HG02970 (cell line): ENCODE measurements around the gene PTPRD.

ENCODE experiments used
- ATAC-seq: cut with Tn5 transposase; IDR thresholded peaks from one replicate; pipeline ENCODE4 v1.9.1; 2021; ENCODE audit warnings: mild to moderate bottlenecking, moderate library complexity, moderate number of reproducible peaks; ENCODE audit not compliant: unreplicated experiment, low FRiP score

The PTPRD gene

DNA sequence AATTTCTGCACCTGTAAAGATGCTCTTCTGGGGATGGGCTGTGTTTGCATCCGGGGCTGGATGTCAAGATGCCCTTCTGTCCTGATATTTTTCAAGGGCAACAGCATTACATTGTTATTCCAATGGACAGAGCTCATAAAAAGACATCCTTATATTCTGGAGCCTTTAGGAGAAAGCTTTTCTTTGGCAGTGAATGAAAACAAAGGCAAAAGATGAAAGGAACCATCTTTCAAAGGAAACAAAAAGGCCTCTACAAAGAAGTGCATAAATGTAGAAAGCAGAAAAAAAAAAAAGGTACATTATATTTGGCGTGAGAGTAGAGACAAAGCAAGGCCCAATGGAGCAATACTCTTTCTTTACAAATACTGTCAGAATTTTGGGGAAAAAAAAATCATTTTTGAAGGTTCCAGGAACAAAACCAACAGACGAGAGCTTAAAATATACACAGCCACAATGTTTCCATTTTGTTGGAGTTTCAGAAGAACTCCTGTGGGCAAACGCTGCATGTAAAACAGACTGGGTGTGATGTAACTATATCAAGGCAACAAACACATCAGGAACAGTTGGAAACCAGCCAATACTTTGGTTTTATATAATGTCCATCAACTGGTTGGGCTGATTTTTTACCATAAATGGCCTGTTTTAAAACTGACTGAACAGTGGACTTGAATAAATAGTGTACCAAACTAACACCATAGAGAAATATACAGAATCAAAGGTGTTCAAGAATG lies 1927.7 kb downstream of the PTPRD start:
- ATAC-seq = no peak

GRCh38 chr9:8683496-8683895 lies 1929.3 kb downstream of the PTPRD start:
- no peak for ATAC-seq

DNA sequence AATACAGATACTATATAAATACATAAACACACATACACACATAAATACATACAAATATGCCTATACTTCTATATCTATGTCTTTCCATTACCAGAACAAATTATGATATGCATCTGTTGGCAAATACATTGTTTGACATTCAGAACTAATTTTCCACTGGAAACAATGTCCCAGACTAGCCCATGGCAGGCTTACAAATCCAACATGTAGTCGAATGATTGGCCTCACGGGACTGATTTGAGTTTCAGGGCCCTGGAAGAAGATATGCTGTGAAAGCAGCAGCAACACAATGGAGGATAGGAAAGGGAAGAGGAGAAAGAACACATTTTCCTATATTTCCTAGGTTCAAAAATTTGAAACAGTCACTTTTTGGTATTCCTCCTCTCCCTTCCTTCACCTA lies 1932.1 kb downstream of the PTPRD start:
- ATAC-seq = no peak

DNA sequence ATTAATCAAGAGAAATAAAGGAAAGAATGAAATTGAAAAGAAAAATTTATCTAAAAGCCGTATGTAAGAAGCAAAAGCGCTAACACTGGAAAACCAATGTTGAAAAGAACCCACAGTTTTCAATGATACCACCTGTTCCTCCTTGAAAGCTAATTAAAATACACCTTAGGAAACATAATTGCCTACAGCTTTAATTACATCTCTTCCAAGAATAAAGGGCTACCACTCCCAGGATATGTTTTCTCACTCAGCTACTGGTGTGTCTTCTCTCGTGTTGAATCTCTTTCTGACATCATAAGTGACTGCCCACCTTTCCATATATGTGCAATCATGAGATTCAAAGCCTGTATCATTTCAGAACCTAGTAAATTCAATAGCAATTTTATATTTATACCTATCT lies 1932.6 kb downstream of the PTPRD start:
- no peak for ATAC-seq

DNA sequence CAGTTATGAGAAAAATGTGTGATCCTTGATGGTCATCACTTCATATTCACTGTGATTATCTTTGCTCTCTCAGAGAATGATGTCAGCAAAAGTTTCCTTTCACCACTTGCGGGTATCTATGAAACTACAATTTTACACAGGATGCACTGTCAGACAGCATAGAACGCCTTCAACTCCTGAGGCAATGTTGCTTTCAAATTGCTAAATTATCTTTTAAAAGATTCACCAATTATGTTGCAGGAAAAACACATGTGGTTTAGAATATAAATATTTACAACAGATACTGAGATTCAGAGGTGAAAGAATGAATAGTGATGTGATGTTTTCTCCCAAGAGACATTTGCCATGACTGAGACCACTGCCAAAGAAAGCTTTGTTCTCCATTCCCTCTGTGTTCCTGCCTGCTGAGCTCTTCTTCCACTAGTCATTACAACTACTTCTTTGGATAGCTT lies 1933.4 kb downstream of the PTPRD start:
- no peak for ATAC-seq

GRCh38 chr9:8677741-8678140 lies 1935.1 kb downstream of the PTPRD start:
- no peak for ATAC-seq

DNA sequence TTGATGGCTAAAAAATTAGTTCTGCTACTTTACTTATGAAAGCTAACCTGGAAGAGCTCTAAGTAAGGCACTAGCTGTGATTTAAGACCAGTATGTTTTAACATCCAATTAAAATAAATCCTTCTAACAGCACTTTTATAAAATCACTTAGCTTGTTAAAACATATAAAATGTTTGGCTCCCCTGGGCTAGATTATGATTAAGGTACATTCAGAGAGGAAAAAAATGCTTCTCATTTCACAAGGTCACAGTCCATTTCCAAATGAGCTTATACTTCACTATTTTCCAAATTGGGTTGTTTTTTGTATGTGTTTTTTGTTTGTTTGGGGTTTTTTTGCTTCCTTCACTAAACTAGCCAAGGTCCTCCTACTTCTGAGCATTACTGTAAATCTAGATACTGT lies 1938.3 kb downstream of the PTPRD start:
- ATAC-seq = no peak

- ATAC-seq = no peak
Observed at GRCh38 chr9:8673830-8674229, 1939.0 kb downstream of the PTPRD start.

DNA sequence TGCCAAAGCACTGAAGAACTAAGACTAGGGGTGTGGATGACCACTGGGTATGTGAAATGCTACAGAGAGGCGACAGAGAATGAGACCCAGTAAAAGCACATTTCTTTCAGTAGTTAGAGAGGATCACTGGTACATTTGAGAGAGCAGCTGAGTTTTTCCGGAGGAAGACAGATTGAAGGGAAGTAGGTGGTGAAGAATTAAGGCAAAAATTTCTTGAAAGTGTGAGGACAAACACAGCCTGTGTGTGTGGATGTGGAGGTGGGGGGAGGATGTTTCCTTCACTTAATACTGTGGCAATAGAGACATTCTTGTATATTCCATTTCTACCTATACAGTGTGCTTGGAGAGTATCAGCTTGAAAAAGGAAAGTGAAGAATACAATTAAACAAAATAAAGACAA lies 1942.1 kb downstream of the PTPRD start:
- ATAC-seq = no peak

DNA sequence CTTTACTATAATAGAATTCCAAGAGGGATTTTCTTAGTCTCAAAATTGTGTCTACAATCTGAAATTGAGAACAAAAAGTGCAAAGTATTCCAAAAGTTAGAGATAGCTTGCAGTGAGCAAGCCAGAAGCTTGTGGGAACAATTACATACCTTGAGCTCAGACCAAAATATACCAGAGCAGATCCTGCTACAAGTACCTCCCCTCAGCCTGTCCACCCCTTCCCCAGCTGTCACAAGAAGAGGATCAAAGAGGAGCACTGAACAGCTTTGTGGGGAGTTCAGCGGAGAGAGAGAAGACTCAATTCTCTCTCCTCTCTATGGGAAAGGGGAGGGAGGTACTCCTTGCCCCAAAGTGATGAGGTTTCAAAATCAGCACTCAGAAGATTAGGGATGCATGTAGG lies 1944.1 kb downstream of the PTPRD start:
- ATAC-seq = no peak

DNA sequence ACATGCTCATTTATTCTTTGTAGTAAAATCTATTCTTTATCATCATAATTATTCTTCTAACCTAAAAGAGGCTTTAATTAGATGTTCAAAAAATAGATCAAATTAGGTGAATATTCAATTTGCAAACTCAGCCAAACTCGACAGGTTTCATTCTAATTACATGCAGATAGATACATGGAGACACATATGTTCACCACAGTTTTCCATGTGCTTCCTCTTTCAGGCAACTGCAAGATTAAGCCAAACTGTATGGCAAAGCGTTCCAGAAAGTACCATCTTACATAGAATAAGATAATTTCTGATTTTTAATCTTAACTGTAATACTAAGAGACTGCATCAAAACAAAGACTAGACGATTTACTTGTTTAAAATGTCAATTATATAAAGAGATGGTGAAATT lies 1944.6 kb downstream of the PTPRD start:
- ATAC-seq = no peak

GRCh38 chr9:8666060-8666459 lies 1946.7 kb downstream of the PTPRD start:
- ATAC-seq = no peak

DNA sequence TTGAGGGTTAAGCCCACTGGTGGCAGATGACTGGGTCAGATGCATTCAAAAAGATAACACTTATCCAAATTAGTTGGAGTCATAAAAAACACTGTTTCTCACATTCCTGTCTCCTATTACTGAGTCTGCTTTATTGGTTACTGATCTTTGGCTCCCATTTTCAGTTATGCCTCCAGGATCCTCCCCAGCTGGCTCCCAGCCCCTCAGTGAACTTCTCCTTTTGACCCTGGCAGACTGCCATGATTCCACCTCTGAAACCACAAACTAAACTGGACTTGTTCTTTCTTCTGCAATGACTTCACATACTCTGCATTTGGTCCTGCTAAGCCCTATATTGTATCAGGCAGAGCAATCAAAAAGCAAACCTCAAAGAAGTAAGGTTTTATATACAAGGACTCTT lies 1952.4 kb downstream of the PTPRD start:
- ATAC-seq = no peak

DNA sequence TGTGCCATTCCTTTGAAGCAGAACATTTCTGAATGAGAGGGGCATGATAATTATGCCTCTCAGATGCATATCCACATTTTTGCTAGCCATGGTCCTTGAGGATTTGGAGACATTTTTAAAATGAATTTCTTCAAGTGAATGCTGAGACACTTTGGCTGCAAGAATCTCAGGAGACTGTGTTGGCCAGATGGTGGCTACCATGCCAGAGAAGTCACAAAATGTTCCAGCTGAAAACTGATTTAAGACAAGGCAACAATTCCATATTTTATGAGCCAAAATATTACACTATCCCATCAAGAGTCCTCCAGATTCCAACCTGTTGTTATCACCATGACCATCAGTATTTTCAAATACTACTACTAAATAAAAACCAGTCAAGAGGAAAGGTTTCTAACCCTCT lies 1953.7 kb downstream of the PTPRD start:
- no peak for ATAC-seq

DNA sequence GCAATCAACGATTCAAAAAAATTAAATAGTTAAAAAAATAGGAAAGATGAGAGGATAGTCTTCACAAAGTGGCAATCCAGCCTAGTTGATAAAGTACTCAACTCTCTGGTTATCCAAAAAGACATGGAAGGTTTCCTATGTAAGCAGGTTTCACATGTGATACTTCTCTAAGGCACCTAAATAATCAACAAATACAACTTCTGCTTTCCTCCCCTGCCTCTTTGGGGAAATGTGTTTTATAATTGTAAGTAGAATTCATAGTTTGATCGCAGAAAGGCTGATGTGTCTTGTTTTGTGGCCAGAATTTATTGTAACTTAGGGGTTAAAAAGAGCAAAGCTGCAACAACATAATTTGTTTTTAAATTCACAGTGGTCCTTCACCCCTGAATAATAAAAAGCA lies 1957.7 kb downstream of the PTPRD start:
- no peak for ATAC-seq

GRCh38 chr9:8653855-8654254 lies 1958.9 kb downstream of the PTPRD start:
- no peak for ATAC-seq

DNA sequence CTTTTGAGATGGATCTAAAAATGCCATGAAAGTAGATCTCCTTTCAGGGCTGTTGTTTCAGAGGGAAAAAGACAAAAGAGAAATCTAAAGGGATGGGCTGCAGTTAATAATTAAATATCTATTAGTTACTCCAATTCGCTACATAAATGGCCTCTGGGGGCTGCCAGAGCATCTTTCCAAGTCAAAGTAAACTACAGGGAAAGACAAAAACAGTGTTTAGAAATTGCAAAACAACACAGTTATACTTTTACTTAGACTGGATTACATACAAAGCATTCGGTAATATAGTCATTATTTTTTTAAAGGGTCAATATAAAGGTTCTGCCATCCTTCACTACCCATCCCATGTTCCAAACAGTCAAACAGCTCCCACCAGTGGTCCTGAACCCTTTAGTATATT lies 1959.7 kb downstream of the PTPRD start:
- no peak for ATAC-seq

DNA sequence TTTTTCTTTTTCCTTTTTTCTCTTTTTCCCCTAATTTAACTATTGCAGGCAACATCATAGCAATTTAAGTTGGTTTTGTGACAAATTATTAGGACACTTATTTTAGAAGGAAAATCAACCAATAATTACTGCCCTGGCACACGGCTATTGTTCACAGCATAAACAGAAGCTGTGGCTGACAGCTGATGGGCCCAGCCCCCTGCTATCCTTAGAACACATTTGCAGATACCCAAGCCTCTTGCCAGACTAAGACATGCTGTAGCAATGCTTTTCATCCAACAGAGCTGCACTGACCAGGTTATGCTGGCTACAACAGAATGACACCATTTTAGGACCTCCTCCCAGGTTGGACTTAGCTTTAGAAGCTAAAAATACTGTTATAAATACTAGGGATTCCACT lies 1960.5 kb downstream of the PTPRD start:
- no peak for ATAC-seq

- ATAC-seq = no peak
Observed at GRCh38 chr9:8651846-8652215, 1961.0 kb downstream of the PTPRD start.

DNA sequence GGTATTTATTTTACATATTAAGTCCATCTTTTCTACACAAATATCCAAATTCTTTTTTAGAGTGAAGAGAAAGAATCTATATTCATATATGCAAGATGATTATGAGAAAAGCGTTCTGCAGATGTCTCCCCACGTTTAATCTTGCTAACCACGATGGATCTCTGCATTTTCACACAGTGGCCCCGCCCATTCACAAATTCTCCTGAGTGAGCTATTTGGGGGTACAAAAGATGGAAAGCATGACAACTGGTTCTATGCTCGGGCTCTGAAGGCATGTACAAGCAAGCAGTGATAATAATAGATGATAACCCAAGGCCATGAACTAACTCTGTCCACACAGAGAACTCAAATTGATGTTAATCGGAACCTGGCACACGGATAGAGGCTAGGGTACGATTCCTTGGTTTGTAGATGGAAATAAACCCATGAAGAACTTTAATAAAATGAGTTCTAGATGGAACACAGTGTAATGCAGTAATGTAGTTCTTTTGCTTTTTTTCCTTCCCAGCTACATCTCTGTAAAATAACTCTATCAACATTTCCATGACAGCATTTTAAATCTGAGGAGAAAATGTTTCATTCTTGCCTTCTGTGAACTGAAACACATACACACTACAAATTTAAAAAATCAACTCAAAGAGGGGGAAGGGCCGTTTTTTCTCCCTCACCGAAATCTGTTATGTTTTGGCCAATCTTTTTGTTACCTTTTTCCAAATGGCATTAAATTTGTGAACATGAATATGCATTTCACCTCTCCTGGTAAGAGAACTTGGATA lies 1961.5 kb downstream of the PTPRD start:
- ATAC-seq = no peak

DNA sequence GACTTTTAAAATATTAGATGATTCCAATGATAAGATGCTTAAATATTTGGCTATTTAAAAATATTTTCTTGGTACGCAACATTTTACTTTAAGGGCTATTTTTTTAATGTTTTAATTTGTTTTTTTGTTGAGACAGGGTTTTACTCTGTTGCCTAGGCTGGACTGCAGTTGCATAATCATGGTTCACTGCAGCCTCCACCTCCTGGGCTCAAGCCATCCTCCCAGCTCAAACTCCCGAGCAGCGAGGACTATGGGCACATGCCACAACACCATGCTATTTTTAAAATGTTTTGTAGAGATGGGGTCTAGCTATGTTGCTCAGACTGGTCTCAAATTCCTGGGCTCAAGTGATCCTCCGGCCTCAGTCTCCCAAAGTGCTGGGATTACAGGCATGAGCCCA lies 1963.0 kb downstream of the PTPRD start:
- no peak for ATAC-seq

DNA sequence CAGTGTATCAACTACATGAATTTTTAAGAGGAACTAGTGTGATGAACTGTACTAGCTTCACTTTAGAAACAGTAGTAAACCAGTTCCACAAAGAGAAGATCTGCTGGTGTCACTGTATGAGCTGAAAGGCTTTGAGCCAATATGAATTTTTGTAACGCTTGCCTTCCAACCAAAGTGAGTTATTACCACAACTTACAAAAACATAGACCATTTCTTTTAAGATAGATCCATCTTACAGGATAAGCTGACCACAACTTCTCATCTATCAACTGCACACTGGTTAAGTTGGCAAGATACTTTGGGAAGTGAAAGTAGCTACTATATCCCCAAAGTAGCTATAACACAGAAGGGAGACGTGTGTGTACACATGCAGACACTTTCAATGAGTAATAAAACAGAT lies 1963.6 kb downstream of the PTPRD start:
- ATAC-seq = no peak
